ENCODE results near the gene OR6B3.

DNA sequence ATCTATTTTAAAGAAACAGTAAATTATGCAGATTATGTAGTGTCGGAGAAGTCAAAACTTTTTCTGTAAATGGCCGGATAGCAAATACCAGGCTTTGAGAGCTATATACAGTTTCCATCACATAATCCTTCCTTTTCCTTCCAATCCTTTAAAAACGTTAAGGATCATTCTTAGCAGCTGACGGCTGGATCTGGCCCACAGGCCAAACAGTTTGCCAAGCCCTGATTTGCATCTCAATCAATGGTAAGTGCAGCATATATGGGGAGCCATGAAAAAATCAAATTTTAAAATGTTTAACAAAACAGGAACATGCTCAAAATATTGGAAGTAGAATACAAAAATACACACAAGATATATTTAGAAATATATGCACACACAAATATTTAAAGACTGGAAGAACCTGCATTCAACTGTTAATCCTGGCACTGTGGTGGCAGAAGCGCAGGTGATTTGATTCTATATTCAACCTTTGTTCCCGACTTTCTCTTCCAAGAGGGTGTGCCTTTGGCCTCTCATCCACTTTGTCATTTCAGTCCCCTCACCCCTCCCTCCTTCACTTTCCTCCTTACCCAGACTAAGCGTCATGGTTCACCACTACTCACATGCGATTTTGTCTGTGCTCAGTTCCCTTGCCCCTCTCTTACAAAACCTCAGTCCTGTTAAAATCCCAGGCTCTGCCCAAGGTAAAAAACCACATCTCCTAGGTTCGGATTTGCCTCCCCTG is 55.5 kb downstream of the OR6B3 start:
- TF ChIP-seq, protein P1, sequence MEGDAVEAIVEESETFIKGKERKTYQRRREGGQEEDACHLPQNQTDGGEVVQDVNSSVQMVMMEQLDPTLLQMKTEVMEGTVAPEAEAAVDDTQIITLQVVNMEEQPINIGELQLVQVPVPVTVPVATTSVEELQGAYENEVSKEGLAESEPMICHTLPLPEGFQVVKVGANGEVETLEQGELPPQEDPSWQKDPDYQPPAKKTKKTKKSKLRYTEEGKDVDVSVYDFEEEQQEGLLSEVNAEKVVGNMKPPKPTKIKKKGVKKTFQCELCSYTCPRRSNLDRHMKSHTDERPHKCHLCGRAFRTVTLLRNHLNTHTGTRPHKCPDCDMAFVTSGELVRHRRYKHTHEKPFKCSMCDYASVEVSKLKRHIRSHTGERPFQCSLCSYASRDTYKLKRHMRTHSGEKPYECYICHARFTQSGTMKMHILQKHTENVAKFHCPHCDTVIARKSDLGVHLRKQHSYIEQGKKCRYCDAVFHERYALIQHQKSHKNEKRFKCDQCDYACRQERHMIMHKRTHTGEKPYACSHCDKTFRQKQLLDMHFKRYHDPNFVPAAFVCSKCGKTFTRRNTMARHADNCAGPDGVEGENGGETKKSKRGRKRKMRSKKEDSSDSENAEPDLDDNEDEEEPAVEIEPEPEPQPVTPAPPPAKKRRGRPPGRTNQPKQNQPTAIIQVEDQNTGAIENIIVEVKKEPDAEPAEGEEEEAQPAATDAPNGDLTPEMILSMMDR (IDR thresholded peaks at IDR 0.05; ENCODE audit: insufficient read depth, low read length, poor library complexity, severe bottlenecking), result no peak
- no peak for TF ChIP-seq EZH2phosphoT487 (conservative IDR thresholded peaks at IDR 0.05; ENCODE audit: low read length)

Measured in SU-DHL-6 (cell line).